Activated CD4-positive, alpha-beta T cell treated with anti-CD3 and anti-CD28 coated beads, Interleukin-2, amount 10 ng/mL, durations not matched to agents 7 days and 5 days (primary cell): ENCODE results near the gene FSD1. TPM values are rescaled to one million over a fixed set of nuclear protein-coding genes. Genes with fewer than 3 reads are reported as not detected.

Experiments used
- CTCF ChIA-PET: fragments of 350-600 bp; sonication (Branson Sonifier 250); formaldehyde crosslinking; loops from one replicate; lab custom pipeline; 2021; ENCODE audit warnings: antibody characterized with exemption; lab: Charles Lee
- POLR2A ChIA-PET: fragments of 350-600 bp; sonication (Branson Sonifier 250); formaldehyde crosslinking; loops from one replicate; lab custom pipeline; 2021; ENCODE audit warnings: antibody characterized with exemption; lab: Charles Lee
- DNase-seq: peaks from one replicate; pipeline ENCODE4 v3.0.0-alpha.2; 2020
- H3K27ac Mint-ChIP-seq: one replicate; pipeline ENCODE4 v1.8.0; 2021; ENCODE audit warnings: mild to moderate bottlenecking, moderate library complexity, mixed read lengths
- H3K27me3 Mint-ChIP-seq: one replicate; pipeline ENCODE4 v1.8.0; 2021; ENCODE audit warnings: mixed read lengths
- H3K36me3 Mint-ChIP-seq: one replicate; pipeline ENCODE4 v1.8.0; 2021; ENCODE audit warnings: low read depth, mixed read lengths
- H3K4me1 Mint-ChIP-seq: one replicate; pipeline ENCODE4 v1.8.0; 2021; ENCODE audit warnings: mixed read lengths
- H3K4me3 Mint-ChIP-seq: one replicate; pipeline ENCODE4 v1.8.0; 2021; ENCODE audit warnings: mild to moderate bottlenecking, moderate library complexity, mixed read lengths
- H3K9me3 Mint-ChIP-seq: one replicate; pipeline ENCODE4 v1.8.0; 2021; ENCODE audit warnings: mixed read lengths
- total RNA-seq, 2 experiments: library from RNA; stranded (reverse); gene quantifications; one replicate each; pipeline ENCODE4 v1.2.3, GENCODE V29; 2021

The FSD1 gene
- 10 to 100 TPM; 12.7 to 17.2 TPM for total RNA-seq

DNA sequence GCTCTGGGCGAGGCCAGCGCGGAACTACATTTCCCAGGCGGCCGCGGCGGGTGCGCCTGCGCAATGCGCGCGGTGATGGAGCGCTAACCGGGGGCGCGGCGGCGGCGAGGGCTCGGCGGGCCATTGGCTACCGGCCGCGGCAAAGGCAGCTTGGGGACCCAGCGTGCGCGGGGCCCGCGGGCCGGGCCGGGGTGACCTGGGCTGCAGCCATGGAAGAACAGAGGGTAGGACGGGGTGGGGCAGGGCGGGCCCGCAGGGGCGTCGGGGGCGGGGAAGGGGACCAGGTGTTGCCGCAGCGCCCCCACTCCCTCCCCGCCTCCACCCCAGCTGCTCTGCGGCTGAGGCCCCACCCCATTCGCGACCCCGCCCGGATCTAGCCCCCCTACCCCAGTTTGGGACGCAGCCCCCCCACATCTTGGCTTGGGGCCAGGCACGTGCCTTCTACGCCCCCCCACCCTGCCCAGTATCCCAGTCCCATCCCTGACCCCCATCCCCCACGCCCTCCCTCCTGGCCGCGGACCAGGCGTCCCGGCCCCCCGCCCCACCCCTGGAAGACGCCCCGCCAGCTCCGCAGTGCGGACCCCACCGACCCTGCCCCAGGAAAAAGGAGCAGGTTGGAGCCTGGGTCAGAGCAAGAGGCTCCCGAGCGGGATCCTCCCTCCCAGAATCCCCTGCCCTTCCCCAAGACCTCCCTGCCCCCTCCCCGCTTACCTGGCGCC, at the start of gene FSD1:
Gene FSD1, plus strand, starts transcription at position 61 of the 719 bp plus-strand sequence. Its CDS starts 149 bp downstream, at position 210.
- no peaks in the 10 kb centered on the region for H3K9me3 Mint-ChIP-seq
- peaks cover 5% of the 10 kb centered on the region for H3K36me3 Mint-ChIP-seq
- peak within 1 kb of the TSS; percentile 82 for H3K27ac Mint-ChIP-seq
- no peaks in the 10 kb centered on the region for H3K27me3 Mint-ChIP-seq
- peak; percentile 76 for DNase-seq
- H3K4me1 Mint-ChIP-seq, result peaks cover 41% of the 10 kb centered on the region
- ChIA-PET POLR2A (interaction anchor here (0.7 kb wide), 1 partner anchor 213 kb away, joined by 3 read pairs; no protein-coding TSS in a partner anchor), CTCF (interaction anchor here (2.4 kb wide), 1 partner anchor 9 kb away, joined by 6 read pairs; no protein-coding TSS in a partner anchor)
- peak within 1 kb of the TSS; percentile 68 for H3K4me3 Mint-ChIP-seq

DNA sequence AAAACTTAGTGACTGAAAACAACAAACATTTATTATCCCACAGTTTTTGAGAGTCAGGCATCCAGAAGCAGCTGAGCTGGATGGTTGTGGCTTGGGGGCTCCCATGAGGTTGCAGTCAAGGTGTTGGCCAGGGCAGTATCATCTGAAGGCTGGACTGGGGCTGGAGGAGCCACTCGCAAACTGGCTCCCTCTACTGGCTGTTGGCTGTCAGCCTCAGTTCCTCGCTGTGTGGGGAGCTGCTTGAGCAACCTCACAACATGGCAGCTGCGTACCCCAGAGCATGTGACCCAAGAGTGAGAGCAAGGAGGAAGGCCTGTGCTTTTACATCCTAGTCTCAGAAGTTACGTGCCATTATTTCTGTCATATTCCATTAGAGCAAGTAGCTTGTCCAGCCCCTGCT, 47.8 kb upstream of the FSD1 start:
- Mint-ChIP-seq H3K27me3 (no peaks in the 10 kb centered on the region), H3K4me3 (no peak overlapping the region), H3K36me3 (peaks cover 59% of the 10 kb centered on the region), H3K9me3 (peaks cover 8% of the 10 kb centered on the region), H3K27ac (no peak overlapping the region), H3K4me1 (peaks cover 2% of the 10 kb centered on the region)
- ChIA-PET CTCF (interaction anchor here (0.5 to 1.1 kb wide), 4 partner anchors 8 to 116 kb away, joined by 3 read pairs; partner anchors contain the start of gene YJU2), POLR2A (no interaction called here)
- DNase-seq, result no peak

DNA sequence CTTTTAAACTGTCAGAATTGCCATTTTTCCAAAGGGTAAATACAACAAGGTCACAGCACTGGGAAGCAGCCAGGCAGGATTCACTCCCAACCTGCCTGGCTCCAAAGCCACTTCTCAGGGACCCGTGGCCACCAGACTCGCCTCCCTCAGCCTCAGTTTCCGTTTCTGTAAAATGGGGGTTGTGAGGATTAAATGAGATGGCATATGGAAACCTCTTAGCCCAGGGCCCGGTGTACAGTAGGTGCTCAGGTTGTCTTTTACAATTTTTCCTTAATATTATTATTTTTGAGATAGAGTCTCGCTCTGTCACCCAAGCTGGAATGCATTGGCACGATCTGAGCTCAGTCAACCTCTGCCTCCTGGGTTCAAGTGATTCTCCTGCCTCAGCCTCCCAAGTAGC, 47.4 kb upstream of the FSD1 start:
- H3K27ac Mint-ChIP-seq, result no peak overlapping the region
- CTCF ChIA-PET, result interaction anchor here (0.7 to 1.1 kb wide), 3 partner anchors 8 to 86 kb away, joined by 3 read pairs; partner anchors contain the start of gene YJU2
- H3K27me3 Mint-ChIP-seq, result no peaks in the 10 kb centered on the region
- DNase-seq, result no peak
- H3K9me3 Mint-ChIP-seq, result peaks cover 8% of the 10 kb centered on the region
- H3K36me3 Mint-ChIP-seq, result peaks cover 55% of the 10 kb centered on the region
- H3K4me1 Mint-ChIP-seq, result peaks cover 2% of the 10 kb centered on the region
- no peak overlapping the region for H3K4me3 Mint-ChIP-seq
- POLR2A ChIA-PET, result no interaction called here

DNA sequence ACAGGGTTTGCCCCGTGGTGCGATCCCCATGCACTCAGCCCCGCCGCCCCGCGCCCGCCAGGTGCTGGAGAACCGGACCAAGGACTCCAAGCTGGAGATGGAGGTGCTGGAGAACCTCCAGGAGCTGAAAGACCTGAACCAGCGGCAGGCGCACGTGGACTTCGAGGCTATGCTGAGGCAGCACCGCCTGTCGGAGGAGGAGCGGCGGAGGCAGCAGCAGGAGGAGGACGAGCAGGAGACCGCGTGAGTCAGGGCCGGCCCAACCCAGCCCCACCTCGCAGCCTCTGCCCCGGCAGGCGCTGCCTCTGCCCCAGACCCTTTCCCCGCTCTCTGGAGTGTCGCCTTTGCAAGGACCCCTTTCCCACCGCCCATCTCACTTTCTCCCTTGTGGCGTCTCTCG, 46.2 kb upstream of the FSD1 start:
- ChIA-PET CTCF (interaction anchor here (1.2 kb wide), 1 partner anchor 9 kb away, joined by 3 read pairs; no protein-coding TSS in a partner anchor), POLR2A (no interaction called here)
- Mint-ChIP-seq H3K4me1 (peaks cover 4% of the 10 kb centered on the region), H3K9me3 (peaks cover 8% of the 10 kb centered on the region), H3K36me3 (peaks cover 46% of the 10 kb centered on the region), H3K27ac (no peak overlapping the region), H3K4me3 (no peak overlapping the region), H3K27me3 (no peaks in the 10 kb centered on the region)
- DNase-seq, result no peak

DNA sequence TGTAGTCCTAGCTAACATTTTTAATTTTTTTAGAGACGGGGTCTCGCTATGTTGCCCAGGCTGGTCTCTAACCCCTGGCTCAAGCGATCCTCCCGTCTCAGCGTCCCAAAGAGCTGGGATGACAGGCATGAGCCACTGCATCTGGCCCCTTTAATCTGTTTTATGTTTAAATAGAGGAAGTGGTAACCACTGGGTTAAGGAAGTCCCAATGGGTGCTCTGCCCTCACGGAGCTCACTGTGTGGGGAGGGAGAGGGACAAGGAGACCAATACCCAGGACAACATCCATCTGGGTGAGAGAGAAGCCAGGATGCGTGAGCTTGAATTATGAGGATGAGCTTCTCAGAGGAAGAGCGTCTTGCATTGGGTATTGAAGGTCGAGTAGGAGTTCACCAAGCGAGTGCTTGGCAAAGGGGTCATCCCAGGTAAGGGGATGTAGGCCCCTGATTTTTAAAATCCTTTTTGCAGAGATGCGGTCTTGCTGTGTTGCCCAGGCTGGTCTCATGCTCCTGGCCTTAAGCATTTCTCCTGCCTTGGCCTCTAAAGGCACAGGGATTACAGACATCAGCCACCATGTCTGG, 43.7 kb upstream of the FSD1 start:
- CTCF ChIA-PET, result interaction anchor here (0.6 kb wide), 1 partner anchor 33 kb away, joined by 4 read pairs; no protein-coding TSS in a partner anchor
- no peaks in the 10 kb centered on the region for H3K9me3 Mint-ChIP-seq
- no peak overlapping the region for H3K4me3 Mint-ChIP-seq
- H3K4me1 Mint-ChIP-seq, result peaks cover 19% of the 10 kb centered on the region
- POLR2A ChIA-PET, result no interaction called here
- no peaks in the 10 kb centered on the region for H3K27me3 Mint-ChIP-seq
- no peak overlapping the region for H3K27ac Mint-ChIP-seq
- no peak for DNase-seq
- peaks cover 31% of the 10 kb centered on the region for H3K36me3 Mint-ChIP-seq

DNA sequence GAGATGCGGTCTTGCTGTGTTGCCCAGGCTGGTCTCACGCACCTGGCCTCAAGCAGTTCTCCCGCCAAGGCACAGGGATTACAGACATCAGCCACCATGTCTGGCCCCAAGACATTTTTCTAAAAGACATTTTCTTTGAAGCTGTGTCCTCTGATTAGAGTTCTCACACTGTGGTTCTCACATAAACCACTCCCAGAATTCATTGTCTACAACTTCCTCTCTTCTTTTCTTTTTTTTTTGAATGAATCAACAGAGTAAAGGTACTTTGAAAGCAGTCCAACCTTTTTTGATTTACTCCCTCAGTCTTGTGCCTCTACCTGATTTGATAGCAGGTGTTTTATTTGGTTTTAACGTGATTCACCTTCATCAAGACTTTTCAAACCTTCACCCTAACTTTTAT, 39.6 kb upstream of the FSD1 start:
- Mint-ChIP-seq H3K4me1 (peaks cover 37% of the 10 kb centered on the region), H3K27ac (peak overlapping the region; percentile 83), H3K36me3 (peaks cover 37% of the 10 kb centered on the region), H3K27me3 (no peaks in the 10 kb centered on the region), H3K9me3 (no peaks in the 10 kb centered on the region), H3K4me3 (peak overlapping the region; percentile 30)
- ChIA-PET CTCF (interaction anchor here (0.6 to 2.4 kb wide), 3 partner anchors 8 to 504 kb away, joined by 3 to 6 read pairs (median 3); partner anchors contain the start of gene SH3GL1), POLR2A (no interaction called here)
- no peak for DNase-seq

DNA sequence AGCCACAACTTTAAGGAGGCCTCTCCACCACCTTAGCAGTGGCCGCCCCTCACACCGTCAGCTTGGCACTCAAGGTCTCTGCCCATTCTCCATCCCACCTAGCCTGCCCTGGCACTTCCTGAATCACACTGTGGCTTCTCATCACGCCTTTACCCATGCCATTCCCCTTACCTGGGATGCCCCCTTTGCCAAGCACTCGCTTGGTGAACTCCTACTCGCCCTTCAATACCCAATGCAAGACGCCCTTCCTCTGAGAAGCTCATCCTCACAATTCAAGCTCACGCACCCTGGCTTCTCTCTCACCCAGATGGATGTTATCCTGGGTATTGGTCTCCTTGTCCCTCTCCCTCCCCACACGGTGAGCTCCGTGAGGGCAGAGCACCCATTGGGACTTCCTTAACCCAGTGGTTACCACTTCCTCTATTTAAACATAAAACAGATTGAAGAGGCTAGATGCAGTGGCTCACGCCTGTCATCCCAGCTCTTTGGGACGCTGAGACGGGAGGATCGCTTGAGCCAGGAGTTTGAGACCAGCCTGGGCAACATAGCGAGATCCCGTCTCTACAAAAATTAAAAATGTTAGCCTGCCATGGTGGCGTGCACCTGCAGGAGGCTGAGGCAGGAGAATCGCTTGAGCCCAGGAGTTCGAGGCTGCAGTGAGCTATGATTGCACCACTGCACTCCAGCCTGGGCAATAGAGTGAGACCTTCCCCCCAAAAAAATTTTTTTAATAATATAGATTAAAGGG, 38.0 kb upstream of the FSD1 start:
- Mint-ChIP-seq H3K4me1 (peaks cover 35% of the 10 kb centered on the region), H3K27me3 (no peaks in the 10 kb centered on the region), H3K36me3 (peaks cover 33% of the 10 kb centered on the region), H3K9me3 (no peaks in the 10 kb centered on the region), H3K4me3 (no peak overlapping the region), H3K27ac (no peak overlapping the region)
- POLR2A ChIA-PET, result interaction anchor here (1.0 kb wide), 1 partner anchor 86 kb away, joined by 3 read pairs; no protein-coding TSS in a partner anchor
- CTCF ChIA-PET, result interaction anchor here (0.6 to 3.1 kb wide), 29 partner anchors 8 to 268 kb away, joined by 3 to 33 read pairs (median 5); partner anchors contain the start of genes CHAF1A, HDGFL2, MPND and PLIN5
- DNase-seq, result no peak

DNA sequence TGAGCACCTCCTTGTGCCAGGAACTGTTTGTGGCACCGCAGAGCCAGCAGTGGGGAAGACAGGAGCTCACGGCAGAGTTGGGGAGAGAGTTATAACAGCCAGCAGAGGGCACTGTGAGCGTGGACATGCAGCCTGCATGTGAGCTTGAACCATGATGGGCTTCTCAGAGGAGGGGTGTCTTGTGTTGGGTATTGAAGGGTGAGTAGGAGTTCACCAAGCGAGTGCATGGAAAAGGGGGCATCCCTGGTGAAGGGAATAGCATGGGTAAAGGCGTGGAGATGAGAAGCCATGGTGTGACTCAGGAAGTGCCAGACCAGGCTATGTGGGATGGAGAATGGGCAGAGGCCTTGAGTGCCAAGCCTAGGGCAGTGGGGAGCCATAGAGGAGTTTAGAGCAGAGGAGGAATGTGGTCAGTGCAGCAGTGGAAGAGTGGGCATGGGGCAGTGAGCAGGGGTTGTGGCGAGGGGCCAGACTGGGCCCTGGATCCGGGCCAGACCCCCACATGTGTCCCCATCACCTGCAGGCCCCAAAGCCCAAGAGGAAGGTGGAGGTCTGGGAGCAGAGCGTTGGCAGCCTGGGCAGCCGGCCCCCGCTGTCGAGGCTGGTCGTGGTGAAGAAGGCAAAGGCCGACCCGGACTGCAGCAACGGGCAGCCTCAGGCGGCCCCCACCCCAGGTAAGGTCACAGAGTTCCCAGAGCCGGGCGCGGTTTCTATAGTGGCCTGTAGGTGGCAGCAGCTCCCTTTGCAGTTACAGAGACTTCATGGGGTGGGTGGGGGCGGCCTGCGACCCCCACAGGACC, 37.1 kb upstream of the FSD1 start:
- CTCF ChIA-PET, result interaction anchor here (0.6 to 3.1 kb wide), 29 partner anchors 8 to 268 kb away, joined by 3 to 33 read pairs (median 5); partner anchors contain the start of genes CHAF1A, HDGFL2, MPND and PLIN5
- H3K27ac Mint-ChIP-seq, result no peak overlapping the region
- H3K4me1 Mint-ChIP-seq, result peaks cover 35% of the 10 kb centered on the region
- no peaks in the 10 kb centered on the region for H3K9me3 Mint-ChIP-seq
- no peaks in the 10 kb centered on the region for H3K27me3 Mint-ChIP-seq
- peaks cover 39% of the 10 kb centered on the region for H3K36me3 Mint-ChIP-seq
- no peak overlapping the region for H3K4me3 Mint-ChIP-seq
- DNase-seq, result peak; percentile 74
- POLR2A ChIA-PET, result interaction anchor here (0.6 to 1.0 kb wide), 2 partner anchors 78 to 85 kb away, joined by 3 read pairs; no protein-coding TSS in a partner anchor

DNA sequence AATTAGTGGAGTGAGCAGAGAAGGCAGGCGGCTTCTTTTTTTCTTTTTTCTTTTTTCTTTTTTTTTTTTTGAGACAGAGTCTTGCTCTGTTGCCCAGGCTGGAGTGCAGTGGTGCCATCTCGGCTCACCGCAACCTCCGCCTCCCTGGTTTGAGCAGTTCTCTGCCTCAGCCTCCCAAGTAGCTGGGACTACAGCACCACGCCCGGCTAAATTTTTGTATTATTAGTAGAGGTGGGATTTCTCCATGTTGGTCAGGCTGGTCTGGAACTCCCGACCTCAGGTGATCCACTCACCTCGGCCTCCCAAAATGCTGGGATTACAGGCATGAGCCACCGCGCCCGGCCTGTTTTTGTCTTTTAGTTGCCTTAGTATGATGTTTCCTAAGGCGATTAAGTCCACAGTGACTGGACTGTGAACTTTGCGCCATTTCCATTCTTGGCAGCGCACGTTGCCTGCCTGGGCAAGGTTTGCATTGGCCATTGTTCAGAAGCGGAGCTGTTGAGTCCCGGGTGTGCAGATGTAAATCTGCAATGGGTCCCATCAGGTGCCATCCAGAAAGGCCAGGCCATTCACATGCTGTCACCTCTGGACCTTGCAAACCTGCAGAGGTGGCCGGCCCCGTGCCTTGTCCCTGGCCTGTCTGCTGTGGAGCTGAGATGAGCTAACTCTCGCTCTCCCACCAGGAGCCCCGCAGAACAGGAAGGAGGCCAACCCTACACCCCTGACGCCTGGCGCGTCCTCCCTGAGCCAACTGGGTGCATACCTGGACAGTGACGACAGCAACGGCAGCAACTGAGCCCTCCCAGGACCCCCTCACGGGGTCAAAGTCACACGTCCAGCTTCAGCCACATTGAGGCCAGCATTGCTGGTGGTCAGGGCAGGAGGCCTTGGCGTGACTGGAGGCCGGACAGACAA, 36.2 kb upstream of the FSD1 start:
- POLR2A ChIA-PET, result no interaction called here
- DNase-seq, result no peak
- no peaks in the 10 kb centered on the region for H3K9me3 Mint-ChIP-seq
- no peaks in the 10 kb centered on the region for H3K27me3 Mint-ChIP-seq
- peaks cover 39% of the 10 kb centered on the region for H3K36me3 Mint-ChIP-seq
- CTCF ChIA-PET, result interaction anchor here (0.7 to 3.1 kb wide), 15 partner anchors 9 to 267 kb away, joined by 3 to 33 read pairs (median 6); partner anchors contain the start of genes CHAF1A, MPND, PLIN5 and SH3GL1
- H3K27ac Mint-ChIP-seq, result no peak overlapping the region
- H3K4me3 Mint-ChIP-seq, result no peak overlapping the region
- peaks cover 34% of the 10 kb centered on the region for H3K4me1 Mint-ChIP-seq

DNA sequence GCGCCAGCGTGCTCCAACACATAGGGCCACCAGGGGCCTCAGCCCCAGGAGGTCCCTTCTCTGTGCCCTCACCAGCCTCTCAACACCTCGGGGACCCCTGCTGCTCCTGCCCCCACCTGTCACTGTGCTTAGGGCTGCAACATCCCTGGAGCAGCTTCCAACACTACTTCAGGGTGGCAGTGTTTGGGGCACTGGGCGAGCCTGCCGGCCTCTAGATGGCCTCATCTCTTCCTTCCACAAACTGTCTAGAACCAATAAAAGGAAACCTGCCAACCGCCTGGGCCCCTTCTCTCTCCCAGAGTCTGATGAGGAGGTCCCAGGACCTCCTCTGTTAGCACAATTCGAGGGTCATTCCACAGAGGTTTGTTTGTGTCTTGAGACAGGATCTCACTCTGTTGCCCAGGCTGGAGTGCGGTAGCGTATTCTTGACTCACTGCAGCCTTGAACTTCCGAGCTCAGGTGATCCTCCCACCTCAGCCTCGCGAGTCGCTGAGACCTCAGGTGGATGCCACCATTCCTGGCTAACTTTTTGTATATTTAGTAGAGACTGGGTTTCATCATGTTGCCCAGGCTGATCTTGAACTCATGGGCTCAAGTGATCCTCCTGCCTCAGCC, 35.5 kb upstream of the FSD1 start:
- H3K4me3 Mint-ChIP-seq, result no peak overlapping the region
- peaks cover 30% of the 10 kb centered on the region for H3K4me1 Mint-ChIP-seq
- no peaks in the 10 kb centered on the region for H3K27me3 Mint-ChIP-seq
- no peak overlapping the region for H3K27ac Mint-ChIP-seq
- no peaks in the 10 kb centered on the region for H3K9me3 Mint-ChIP-seq
- CTCF ChIA-PET, result interaction anchor here (1.3 to 3.1 kb wide), 3 partner anchors 10 to 255 kb away, joined by 3 to 33 read pairs (median 18); partner anchors contain the start of genes CHAF1A and SH3GL1
- peaks cover 36% of the 10 kb centered on the region for H3K36me3 Mint-ChIP-seq
- POLR2A ChIA-PET, result no interaction called here
- no peak for DNase-seq
